ENCODE measurements around the gene CASP7.

DNA sequence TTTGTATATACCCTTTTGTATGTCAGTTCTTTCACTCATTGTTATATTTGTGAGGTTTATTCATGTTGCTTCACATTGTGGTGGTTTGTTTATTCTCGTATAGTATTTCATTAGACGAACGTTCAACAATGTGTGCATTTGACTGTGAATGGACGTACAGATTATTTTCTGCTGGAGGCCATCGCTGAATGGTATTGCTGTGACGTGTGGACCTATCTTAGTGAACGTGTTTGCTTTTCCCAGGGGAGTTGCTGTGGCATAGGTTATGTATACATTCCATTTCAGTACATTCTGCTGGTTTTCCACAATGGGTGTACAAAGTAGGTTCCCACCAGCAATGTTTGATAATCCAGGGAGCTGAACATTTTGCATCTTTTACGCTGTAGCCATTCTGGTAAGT, 40.7 kb downstream of the CASP7 start:
- TF ChIP-seq, protein P1, sequence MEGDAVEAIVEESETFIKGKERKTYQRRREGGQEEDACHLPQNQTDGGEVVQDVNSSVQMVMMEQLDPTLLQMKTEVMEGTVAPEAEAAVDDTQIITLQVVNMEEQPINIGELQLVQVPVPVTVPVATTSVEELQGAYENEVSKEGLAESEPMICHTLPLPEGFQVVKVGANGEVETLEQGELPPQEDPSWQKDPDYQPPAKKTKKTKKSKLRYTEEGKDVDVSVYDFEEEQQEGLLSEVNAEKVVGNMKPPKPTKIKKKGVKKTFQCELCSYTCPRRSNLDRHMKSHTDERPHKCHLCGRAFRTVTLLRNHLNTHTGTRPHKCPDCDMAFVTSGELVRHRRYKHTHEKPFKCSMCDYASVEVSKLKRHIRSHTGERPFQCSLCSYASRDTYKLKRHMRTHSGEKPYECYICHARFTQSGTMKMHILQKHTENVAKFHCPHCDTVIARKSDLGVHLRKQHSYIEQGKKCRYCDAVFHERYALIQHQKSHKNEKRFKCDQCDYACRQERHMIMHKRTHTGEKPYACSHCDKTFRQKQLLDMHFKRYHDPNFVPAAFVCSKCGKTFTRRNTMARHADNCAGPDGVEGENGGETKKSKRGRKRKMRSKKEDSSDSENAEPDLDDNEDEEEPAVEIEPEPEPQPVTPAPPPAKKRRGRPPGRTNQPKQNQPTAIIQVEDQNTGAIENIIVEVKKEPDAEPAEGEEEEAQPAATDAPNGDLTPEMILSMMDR (IDR thresholded peaks at IDR 0.05): no peak
- TF ChIP-seq, protein P2, sequence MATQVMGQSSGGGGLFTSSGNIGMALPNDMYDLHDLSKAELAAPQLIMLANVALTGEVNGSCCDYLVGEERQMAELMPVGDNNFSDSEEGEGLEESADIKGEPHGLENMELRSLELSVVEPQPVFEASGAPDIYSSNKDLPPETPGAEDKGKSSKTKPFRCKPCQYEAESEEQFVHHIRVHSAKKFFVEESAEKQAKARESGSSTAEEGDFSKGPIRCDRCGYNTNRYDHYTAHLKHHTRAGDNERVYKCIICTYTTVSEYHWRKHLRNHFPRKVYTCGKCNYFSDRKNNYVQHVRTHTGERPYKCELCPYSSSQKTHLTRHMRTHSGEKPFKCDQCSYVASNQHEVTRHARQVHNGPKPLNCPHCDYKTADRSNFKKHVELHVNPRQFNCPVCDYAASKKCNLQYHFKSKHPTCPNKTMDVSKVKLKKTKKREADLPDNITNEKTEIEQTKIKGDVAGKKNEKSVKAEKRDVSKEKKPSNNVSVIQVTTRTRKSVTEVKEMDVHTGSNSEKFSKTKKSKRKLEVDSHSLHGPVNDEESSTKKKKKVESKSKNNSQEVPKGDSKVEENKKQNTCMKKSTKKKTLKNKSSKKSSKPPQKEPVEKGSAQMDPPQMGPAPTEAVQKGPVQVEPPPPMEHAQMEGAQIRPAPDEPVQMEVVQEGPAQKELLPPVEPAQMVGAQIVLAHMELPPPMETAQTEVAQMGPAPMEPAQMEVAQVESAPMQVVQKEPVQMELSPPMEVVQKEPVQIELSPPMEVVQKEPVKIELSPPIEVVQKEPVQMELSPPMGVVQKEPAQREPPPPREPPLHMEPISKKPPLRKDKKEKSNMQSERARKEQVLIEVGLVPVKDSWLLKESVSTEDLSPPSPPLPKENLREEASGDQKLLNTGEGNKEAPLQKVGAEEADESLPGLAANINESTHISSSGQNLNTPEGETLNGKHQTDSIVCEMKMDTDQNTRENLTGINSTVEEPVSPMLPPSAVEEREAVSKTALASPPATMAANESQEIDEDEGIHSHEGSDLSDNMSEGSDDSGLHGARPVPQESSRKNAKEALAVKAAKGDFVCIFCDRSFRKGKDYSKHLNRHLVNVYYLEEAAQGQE (IDR thresholded peaks at IDR 0.05; ENCODE audit: insufficient read depth in 1 of 2, low read depth in 2 of 2, low read length in 1 of 2): no peak
- no peak for TF ChIP-seq POLR2AphosphoS5 (IDR thresholded peaks at IDR 0.05; ENCODE audit: low read depth, low read length)

Measured in Panc1 (cell line).